ENCODE data around the gene GP1BA. TPM values are rescaled to one million over a fixed set of nuclear protein-coding genes. Genes with fewer than 3 reads are reported as not detected.
"Not testable (repeated sequence)": the region's sequence is repeated elsewhere in the genome, so short reads cannot be mapped to it uniquely, and the experiment has no call there.

GP1BA gene
- total RNA-seq, 1 experiment from 2014 or later: not detected

- Histone ChIP-seq H3K27me3 (replicated peaks; ENCODE audit: insufficient read depth, low read depth, low read length, poor library complexity) (no peaks in the 10 kb centered on the region), H3K4me3 (ENCODE audit: low read depth, low read length, poor library complexity, severe bottlenecking) (no peak overlapping the region), H3K27ac (ENCODE audit: low read depth, low read length, poor library complexity, severe bottlenecking) (no peak overlapping the region), H3K36me3 (ENCODE audit: insufficient read depth, low read length, poor library complexity, severe bottlenecking) (no peaks in the 10 kb centered on the region), H3K4me1 (ENCODE audit: insufficient read depth, low read length, poor library complexity, severe bottlenecking) (peaks cover 13% of the 10 kb centered on the region), H3K9me3 (ENCODE audit: low read depth, low read length, poor library complexity, severe bottlenecking) (no peaks in the 10 kb centered on the region)
- no TSS peak for BruUV-seq (replicated peaks)
- TF ChIP-seq, protein P1, sequence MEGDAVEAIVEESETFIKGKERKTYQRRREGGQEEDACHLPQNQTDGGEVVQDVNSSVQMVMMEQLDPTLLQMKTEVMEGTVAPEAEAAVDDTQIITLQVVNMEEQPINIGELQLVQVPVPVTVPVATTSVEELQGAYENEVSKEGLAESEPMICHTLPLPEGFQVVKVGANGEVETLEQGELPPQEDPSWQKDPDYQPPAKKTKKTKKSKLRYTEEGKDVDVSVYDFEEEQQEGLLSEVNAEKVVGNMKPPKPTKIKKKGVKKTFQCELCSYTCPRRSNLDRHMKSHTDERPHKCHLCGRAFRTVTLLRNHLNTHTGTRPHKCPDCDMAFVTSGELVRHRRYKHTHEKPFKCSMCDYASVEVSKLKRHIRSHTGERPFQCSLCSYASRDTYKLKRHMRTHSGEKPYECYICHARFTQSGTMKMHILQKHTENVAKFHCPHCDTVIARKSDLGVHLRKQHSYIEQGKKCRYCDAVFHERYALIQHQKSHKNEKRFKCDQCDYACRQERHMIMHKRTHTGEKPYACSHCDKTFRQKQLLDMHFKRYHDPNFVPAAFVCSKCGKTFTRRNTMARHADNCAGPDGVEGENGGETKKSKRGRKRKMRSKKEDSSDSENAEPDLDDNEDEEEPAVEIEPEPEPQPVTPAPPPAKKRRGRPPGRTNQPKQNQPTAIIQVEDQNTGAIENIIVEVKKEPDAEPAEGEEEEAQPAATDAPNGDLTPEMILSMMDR (conservative IDR thresholded peaks at IDR 0.05; ENCODE audit: low read depth, low read length): no peak
- TF ChIP-seq EZH2 (IDR thresholded peaks at IDR 0.05; ENCODE audit: borderline replicate concordance, low read depth, low read length, poor library complexity, severe bottlenecking): no peak
- ChIA-PET CTCF (interaction anchor here (1.1 kb wide), 1 partner anchor 66 kb away, joined by 9 read pairs; the partner anchor contains the start of gene SPAG7), POLR2A (ENCODE audit: low non-redundant PET) (no interaction called here)
- intact Hi-C loops (cut with micrococcal nuclease; ENCODE audit: unreplicated experiment): loop anchor here (5.0 kb wide), 1 partner anchor 169 kb away; the partner anchor contains the start of gene MED11
- DNase-seq (ENCODE audit: low spot score): no peak
Measured at GRCh38 chr17:4901648-4902344, 30.3 kb upstream of the GP1BA start.

GRCh38 chr17:4902540-4902939 lies 29.5 kb upstream of the GP1BA start:
- BruUV-seq (replicated peaks): no TSS peak

GRCh38 chr17:4903051-4903818 lies 28.8 kb upstream of the GP1BA start, which contains the start of gene CHRNE:
CHRNE (minus strand) TSS chr17:4903098; CDS start chr17:4903063, 35 bp downstream.
- CTCF ChIA-PET: interaction anchor here (0.6 to 1.2 kb wide), 5 partner anchors 9 to 336 kb away, joined by 4 to 9 read pairs (median 4); partner anchors contain the start of gene SLC25A11
- Histone ChIP-seq H3K27ac (ENCODE audit: low read depth, low read length, poor library complexity, severe bottlenecking) (no peak within 1 kb of the TSS), H3K36me3 (ENCODE audit: insufficient read depth, low read length, poor library complexity, severe bottlenecking) (no peaks in the 10 kb centered on the region), H3K4me3 (ENCODE audit: low read depth, low read length, poor library complexity, severe bottlenecking) (no peak within 1 kb of the TSS), H3K4me1 (ENCODE audit: insufficient read depth, low read length, poor library complexity, severe bottlenecking) (peaks cover 13% of the 10 kb centered on the region), H3K9me3 (ENCODE audit: low read depth, low read length, poor library complexity, severe bottlenecking) (no peaks in the 10 kb centered on the region), H3K27me3 (replicated peaks; ENCODE audit: insufficient read depth, low read depth, low read length, poor library complexity) (no peaks in the 10 kb centered on the region)
- TF ChIP-seq, protein P1 (conservative IDR thresholded peaks at IDR 0.05; ENCODE audit: low read depth, low read length): peak; percentile 85
- TF ChIP-seq EZH2 (IDR thresholded peaks at IDR 0.05; ENCODE audit: borderline replicate concordance, low read depth, low read length, poor library complexity, severe bottlenecking): no peak
- BruUV-seq (replicated peaks): no TSS peak
- intact Hi-C loops (cut with micrococcal nuclease; ENCODE audit: unreplicated experiment): loop anchor here (5.0 kb wide), 1 partner anchor 171 kb away; the partner anchor contains the start of gene MED11
- DNase-seq (ENCODE audit: low spot score): peak; percentile 84
- POLR2A ChIA-PET (ENCODE audit: low non-redundant PET): interaction anchor here (0.6 kb wide), 1 partner anchor 23 kb away, joined by 12 read pairs; no protein-coding TSS in a partner anchor

More at GRCh38 chr17:4902540-4902939, 29.5 kb upstream of the GP1BA start:
- intact Hi-C loops (cut with micrococcal nuclease; ENCODE audit: unreplicated experiment): loop anchor here (5.0 kb wide), 1 partner anchor 170 kb away; the partner anchor contains the start of gene MED11
- no peak for TF ChIP-seq EZH2 (IDR thresholded peaks at IDR 0.05; ENCODE audit: borderline replicate concordance, low read depth, low read length, poor library complexity, severe bottlenecking)
- TF ChIP-seq, protein P1 (conservative IDR thresholded peaks at IDR 0.05; ENCODE audit: low read depth, low read length): no peak
- no peak for DNase-seq (ENCODE audit: low spot score)
- CTCF ChIA-PET: interaction anchor here (1.1 kb wide), 1 partner anchor 65 kb away, joined by 9 read pairs; the partner anchor contains the start of gene SPAG7
- H3K27me3 ChIP-seq (replicated peaks; ENCODE audit: insufficient read depth, low read depth, low read length, poor library complexity): no peaks in the 10 kb centered on the region
- H3K4me3 ChIP-seq (ENCODE audit: low read depth, low read length, poor library complexity, severe bottlenecking): no peak overlapping the region
- H3K36me3 ChIP-seq (ENCODE audit: insufficient read depth, low read length, poor library complexity, severe bottlenecking): no peaks in the 10 kb centered on the region
- POLR2A ChIA-PET (ENCODE audit: low non-redundant PET): no interaction called here
- H3K9me3 ChIP-seq (ENCODE audit: low read depth, low read length, poor library complexity, severe bottlenecking): no peaks in the 10 kb centered on the region
- H3K4me1 ChIP-seq (ENCODE audit: insufficient read depth, low read length, poor library complexity, severe bottlenecking): peaks cover 13% of the 10 kb centered on the region
- no peak overlapping the region for H3K27ac ChIP-seq (ENCODE audit: low read depth, low read length, poor library complexity, severe bottlenecking)

DNA sequence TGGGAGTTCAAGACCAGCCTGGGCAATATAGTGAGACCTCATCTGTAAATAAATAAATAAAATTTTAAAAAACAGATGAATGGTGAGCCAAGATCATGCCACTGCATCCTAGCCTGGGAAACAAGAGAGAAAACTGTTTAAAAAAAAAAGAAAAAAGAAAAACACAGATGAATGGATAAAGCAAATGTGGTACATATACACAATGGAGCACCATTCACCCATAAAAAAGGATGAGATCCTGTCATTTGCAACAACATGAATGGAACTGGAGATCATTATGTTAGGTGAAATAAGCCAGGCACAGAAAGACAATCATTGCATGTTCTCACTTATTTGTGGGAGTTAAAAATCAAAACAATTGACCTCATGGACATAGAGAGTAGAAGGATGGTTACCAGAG lies 25.4 kb upstream of the GP1BA start:
- DNase-seq (ENCODE audit: low spot score); H3K36me3 ChIP-seq (ENCODE audit: insufficient read depth, low read length, poor library complexity, severe bottlenecking); intact Hi-C loops (cut with micrococcal nuclease; ENCODE audit: unreplicated experiment); H3K27me3 ChIP-seq (replicated peaks; ENCODE audit: insufficient read depth, low read depth, low read length, poor library complexity); POLR2A ChIA-PET (ENCODE audit: low non-redundant PET); H3K27ac ChIP-seq (ENCODE audit: low read depth, low read length, poor library complexity, severe bottlenecking); BruUV-seq (replicated peaks); H3K9me3 ChIP-seq (ENCODE audit: low read depth, low read length, poor library complexity, severe bottlenecking); H3K4me3 ChIP-seq (ENCODE audit: low read depth, low read length, poor library complexity, severe bottlenecking): not testable (repeated sequence)
- CTCF ChIA-PET: interaction anchor here (0.7 kb wide), 1 partner anchor 30 kb away, joined by 4 read pairs; no protein-coding TSS in a partner anchor
- peaks cover 11% of the 10 kb centered on the region for H3K4me1 ChIP-seq (ENCODE audit: insufficient read depth, low read length, poor library complexity, severe bottlenecking)
